Endothelial cell of coronary artery (primary cell): Measurements from ENCODE around the gene VIL1. TPM values are rescaled to one million over a fixed set of nuclear protein-coding genes. Genes with fewer than 3 reads are reported as not detected.

Experiments
- total RNA-seq: library from RNA; depleted of rRNA; stranded (reverse); fragments of >200 nt; gene quantifications from 2 replicates; pipeline ENCODE4 v1.2.3, GENCODE V29; 2014

The VIL1 gene
- total RNA-seq: not detected in 2 replicates

DNA sequence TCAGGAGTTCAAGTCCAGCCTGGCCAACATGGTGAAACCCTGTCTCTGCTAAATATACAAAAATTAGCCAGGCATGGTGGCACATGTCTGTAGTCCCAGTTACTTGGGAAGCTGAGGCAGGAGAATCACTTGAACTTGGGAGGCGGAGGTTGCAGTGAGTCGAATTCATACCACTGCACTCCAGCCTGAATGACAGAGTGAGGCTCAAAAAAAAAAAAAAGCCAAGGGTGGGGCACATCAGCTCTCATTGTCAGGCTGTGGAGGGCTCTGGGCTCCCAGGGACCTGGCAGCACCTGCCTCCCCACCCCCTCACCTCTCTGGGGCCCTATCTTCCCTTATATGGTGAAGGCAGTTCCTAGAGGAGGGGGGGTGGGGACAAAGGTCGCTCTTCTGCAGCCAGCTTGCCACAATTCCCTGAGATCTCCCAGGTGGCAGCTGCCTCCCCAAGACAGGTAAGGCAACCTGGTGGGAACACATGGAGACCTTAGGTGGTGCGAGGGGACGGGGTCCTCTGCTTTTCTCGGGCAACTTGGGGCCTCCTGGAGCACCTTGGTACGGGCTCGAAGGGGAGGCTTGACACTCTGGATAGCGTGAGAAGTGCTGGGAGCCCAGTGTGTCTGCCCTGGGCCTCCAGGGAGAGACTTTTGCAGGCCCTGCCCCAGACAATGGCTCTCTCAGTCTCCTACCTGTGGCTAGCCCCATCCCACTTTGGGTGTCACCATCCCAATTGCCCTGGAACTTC is at the start of gene VIL1:
TSS of gene VIL1 (plus strand) at position 407 of the 742 bp plus-strand sequence. CDS start 4,656 bp downstream, outside the sequence.

DNA sequence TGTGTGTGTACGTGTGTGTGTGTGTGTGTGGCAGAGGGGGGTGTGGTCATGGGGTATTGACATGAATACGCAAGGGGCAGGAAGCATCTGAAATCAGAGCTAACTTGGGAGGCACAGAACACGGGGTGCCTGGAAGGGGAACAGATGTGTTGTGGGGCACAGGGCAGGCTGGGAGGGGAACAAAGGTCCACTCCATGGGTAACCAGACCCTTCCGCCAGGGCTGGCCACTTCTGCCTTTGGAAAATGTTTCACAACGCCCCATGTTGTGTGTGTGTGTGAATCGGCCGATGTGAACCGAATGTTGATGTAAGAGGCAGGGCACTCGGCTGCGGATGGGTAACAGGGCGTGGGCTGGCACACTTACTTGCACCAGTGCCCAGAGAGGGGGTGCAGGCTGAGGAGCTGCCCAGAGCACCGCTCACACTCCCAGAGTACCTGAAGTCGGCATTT is 37.0 kb upstream of the VIL1 start, which contains the start of gene SLC11A1:
TSS of gene SLC11A1 (plus strand) at position 358 of the 451 bp plus-strand sequence. CDS start 96 bp downstream, outside the sequence.

DNA sequence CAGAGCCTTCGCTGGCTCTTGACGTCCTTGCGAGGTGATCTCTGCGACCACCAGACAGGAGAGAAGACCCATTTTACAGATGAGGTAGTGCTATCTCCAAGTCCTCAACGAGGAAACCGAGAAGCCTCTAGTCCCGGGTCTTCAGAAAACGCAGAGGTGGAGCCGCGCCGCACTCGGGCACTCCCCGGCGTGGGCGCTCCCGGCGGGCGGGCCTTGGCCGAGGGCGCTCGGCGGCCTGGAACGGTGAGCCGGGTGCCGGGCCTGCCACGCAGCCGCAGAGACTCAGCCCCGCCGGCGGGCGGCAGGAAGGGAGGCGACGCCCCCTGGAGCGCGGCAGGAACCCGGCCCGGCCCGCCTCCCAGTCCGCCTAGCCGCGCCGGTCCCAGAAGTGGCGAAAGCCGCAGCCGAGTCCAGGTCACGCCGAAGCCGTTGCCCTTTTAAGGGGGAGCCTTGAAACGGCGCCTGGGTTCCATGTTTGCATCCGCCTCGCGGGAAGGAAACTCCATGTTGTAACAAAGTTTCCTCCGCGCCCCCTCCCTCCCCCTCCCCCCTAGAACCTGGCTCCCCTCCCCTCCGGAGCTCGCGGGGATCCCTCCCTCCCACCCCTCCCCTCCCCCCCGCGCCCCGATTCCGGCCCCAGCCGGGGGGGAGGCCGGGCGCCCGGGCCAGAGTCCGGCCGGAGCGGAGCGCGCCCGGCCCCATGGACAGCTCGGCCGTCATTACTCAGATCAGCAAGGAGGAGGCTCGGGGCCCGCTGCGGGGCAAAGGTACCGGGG is 19.3 kb upstream of the VIL1 start, which contains the start of gene CTDSP1:
TSS of gene CTDSP1 (plus strand) at position 478 of the 776 bp plus-strand sequence. CDS start at position 701, 223 bp downstream.

Other genes with a start within 250 kb of the VIL1 start
- 413 and 416 TPM in 2 replicates for gene ARPC2, start 201.9 kb upstream of the VIL1 start, total RNA-seq
- gene GPBAR1, start 158.1 kb upstream of the VIL1 start, total RNA-seq: under 0.01 TPM in 1 of 2 replicates, not detected in the other
- 145 and 146 TPM in 2 replicates for gene AAMP, start 149.0 kb upstream of the VIL1 start, total RNA-seq
- gene PNKD, start 148.6 kb upstream of the VIL1 start, total RNA-seq: 12.1 and 13.6 TPM in 2 replicates
- 118 and 151 TPM in 2 replicates for gene TMBIM1, start 126.6 kb upstream of the VIL1 start, total RNA-seq
- not detected in 2 replicates for gene CATIP, start 62.3 kb upstream of the VIL1 start, total RNA-seq
- gene SLC11A1, start 36.9 kb upstream of the VIL1 start, total RNA-seq: under 0.01 and 0.19 TPM in 2 replicates
- 34.9 and 66.9 TPM in 2 replicates for gene CTDSP1, start 19.3 kb upstream of the VIL1 start, total RNA-seq
- gene USP37, start 149.2 kb downstream of the VIL1 start, total RNA-seq: 7.7 and 10.4 TPM in 2 replicates
- gene CNOT9, start 149.7 kb downstream of the VIL1 start, total RNA-seq: 33.5 and 42.1 TPM in 2 replicates
- gene PLCD4, start 188.8 kb downstream of the VIL1 start, total RNA-seq: 0.85 and 1.6 TPM in 2 replicates
- 6.5 and 8.2 TPM in 2 replicates for gene ZNF142, start 240.5 kb downstream of the VIL1 start, total RNA-seq
- gene BCS1L, start 240.6 kb downstream of the VIL1 start, total RNA-seq: 35.8 and 45.3 TPM in 2 replicates